Effector CD4-positive, alpha-beta T cell (primary cell): Measurements from ENCODE around the gene TRAPPC1.
A peak's percentile ranks its signal among the peaks of the same experiment; 100 is the strongest.

Experiments used
- DNase-seq: peaks from one replicate; pipeline ENCODE4 v3.0.0-alpha.2; 2020

Gene TRAPPC1

DNA sequence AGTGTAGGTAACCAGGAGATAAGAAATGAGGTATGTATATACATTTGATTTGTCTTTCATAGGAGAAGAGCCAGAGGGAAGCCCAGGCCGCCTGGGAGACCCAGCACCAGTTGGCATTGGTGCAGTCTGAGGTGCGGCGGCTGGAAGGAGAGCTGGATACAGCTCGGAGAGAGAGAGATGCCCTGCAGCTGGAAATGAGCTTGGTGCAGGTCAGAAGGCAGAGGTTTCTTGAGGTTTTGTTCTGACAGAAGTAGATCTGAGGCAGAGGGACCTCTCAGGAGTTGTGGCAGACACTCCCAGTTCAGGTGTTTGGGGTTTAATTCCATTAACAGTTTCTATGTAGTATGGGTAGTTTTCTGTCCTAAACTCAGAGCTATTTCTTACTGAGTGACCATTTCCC is 8.3 kb upstream of the TRAPPC1 start:
- DNase-seq, result no peak

DNA sequence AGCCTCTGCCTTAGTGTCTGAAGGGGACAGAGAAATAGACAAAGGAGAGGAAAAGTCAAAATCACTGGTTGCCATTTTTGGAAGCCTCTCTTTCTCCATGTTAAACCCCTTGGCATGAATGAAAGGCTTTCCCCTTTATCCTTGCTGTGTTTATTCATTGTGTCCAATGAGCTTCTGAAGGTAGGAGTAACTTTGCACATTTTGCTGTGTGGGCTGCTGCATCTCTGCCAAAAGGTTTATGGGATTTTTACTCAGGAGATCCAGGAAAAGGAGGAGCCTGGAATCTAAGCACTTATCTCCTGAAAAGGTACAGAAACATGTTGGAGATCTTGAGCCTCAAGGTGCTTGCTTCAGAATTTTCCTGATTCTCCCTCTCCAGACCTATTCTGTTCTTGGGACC is 4.1 kb upstream of the TRAPPC1 start:
- no peak for DNase-seq

DNA sequence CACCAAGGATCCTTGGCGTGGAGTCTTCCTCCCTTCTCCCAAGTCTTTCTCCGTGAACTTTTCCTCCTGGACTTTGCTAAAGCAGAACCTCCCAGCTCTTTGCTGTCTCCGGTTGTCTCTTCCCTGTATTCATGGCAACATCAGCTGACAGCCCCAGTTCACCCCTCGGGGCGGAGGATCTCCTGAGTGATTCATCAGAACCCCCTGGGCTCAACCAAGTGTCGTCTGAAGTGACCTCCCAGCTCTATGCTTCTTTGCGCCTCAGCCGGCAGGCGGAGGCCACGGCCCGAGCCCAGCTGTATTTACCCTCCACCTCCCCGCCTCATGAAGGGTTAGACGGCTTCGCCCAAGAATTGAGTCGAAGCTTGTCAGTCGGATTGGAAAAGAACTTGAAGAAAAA is 1.2 kb upstream of the TRAPPC1 start:
- DNase-seq, result no peak

DNA sequence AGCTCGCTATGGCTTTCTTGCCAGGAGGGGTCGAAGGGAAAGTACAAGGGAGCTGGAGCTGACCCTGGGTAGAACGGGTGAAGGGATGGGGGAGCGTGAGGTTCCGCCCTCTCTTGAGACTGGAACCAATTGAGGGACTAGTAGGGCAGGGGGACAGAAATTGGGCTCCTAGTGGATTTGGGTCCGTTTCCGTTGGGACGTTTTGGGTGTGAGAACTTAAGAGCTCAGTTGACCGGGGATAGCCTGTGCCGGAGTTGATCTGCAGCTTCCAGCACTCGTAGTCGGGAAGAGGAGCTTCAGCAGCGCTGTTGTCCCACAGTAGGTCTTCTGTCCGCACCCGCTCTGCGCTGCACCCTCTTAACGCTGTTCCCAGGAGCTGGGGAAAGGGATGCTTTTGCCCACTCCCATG is 741 bp upstream of the TRAPPC1 start:
- DNase-seq, result no peak

DNA sequence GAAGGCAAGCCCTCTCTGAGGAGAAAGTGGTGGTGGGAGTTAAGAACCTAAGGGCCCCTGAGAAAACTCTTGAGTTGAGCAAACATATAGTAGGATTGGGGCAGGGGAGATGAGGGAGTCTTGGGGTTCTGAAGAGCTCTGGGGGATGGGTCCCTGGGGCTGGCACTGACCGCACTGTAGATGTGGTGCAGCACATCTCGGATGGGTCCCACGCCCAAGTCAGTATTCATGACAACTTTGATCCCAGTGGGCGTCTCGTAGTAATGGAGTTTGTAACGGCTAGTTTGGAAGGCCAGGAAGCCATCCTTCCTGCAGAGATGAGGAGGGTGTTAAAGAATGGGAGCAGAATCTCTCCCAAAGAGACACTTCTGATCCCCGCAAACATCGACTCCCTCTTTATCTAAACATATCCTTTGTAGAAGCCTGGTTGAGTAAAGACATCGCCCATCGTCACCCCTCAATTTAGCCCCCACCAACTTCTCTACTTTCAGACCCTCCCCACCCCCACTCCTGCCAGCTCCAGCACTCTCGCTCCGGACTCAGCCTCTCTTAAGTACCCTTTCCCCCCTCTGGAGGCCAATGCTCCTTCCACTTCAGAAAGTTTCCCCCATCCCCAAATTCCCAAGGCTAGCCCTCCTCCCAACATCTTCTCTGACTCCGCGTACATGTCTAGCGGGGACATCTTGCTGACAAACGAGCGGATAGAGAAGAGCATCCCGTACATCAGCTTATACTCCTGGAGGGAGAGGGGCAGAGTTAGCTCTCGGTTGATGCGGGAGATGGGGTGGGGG is 710 bp downstream of the TRAPPC1 start:
- no peak for DNase-seq

DNA sequence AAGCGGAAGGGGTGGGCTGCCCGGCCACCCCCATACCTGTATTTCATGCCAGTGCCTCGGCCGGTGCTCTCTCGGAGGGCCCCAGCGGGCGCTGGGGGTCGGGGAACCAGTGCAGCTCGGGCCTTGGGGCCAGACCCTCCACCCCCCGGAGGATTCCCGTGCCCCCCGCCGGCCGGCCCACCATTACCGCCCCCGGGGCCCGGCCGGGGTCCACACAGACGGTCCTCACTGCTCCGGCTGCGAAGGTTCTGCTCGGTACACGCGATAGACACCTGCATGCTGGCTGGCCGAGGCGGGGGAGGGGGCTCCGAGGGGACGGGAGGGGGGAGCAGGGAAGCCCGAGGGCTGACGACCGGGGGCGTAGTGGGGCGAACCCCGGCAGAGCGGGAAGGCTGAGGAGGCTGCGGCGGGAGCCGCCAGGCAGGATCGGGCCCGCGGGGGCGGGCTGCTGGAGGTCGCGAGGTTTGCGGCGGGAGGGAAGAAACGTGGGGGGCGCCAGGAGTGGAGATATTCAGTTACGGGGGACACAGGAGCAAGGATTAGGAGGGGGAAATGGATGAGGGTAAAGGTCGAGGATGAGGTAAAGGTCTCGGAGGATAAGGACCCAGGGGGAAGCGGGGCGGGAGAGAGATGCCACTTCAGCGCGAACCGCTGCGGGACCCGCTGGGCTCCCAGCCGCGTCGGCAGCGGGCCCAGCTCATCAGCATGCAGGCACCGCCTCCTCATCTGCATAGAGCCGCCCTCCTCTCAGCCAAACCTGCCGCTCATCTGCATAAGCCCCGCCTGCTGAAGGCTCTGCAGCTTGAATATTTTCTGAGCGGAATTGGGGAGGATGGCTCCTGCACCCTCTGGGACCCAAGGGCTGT is 2.4 kb downstream of the TRAPPC1 start, which contains the start of gene KCNAB3:
KCNAB3 (minus strand) TSS at position 699 of the 866 bp plus-strand sequence; CDS start at position 278, 421 bp downstream.
- peak; percentile 46 for DNase-seq

DNA sequence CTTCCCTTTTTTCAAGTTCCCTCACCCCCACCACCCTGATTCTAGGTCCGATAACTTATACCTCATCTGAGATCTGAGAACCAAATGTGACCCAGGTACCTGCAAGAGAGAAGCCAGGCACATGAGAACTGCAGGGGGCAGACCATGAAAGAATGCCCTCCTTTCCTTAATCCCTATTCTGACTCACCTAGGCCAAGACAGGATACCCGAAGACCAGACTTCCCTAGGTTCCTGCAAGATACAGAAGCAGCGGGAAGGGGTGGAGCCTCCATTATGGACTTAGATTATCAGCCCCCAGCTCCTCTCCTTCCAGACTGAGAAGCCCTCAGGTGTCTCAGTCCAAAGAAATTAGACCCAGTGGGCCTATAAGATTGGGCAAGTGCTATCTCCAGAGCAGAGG is 4.2 kb downstream of the TRAPPC1 start:
- DNase-seq, result no peak

DNA sequence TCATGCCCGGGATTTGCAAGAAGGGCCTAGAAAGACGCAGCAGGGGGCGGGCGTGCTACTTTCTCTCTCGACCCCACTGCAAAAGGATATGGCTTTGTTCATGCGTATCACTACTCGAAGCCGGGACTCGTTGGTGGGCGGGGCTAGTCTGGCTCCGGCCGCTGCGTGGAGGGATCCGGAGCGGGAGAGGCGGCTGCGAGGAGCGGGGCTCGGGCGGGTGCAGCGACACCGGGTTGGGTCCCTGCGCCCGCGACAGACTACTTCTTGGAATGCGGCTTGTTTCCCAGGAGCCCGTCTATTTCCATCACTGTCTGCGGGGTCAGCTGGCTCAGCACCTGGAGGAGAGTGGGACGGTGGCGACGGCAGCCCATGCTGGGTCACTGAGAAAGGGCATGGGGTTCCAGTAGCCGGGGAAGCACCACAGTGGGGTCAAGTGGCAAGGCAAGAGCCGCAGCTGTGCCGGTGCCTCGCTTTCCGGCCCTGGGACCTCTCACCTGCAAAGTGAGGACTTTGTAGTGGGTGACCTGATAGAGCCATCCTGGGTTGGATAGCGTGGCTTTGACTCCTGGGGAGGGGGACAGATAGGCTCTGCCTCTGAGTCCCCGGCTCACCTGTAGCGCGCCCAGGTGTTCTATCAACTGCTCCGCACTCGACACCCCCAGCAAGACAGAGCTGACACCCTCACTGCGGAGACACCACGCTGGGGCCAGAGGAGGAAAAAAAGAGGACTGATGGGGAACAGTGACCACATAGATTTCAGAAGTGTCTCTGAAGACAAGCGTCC is 8.7 kb downstream of the TRAPPC1 start:
- DNase-seq, result peak; percentile 74

DNA sequence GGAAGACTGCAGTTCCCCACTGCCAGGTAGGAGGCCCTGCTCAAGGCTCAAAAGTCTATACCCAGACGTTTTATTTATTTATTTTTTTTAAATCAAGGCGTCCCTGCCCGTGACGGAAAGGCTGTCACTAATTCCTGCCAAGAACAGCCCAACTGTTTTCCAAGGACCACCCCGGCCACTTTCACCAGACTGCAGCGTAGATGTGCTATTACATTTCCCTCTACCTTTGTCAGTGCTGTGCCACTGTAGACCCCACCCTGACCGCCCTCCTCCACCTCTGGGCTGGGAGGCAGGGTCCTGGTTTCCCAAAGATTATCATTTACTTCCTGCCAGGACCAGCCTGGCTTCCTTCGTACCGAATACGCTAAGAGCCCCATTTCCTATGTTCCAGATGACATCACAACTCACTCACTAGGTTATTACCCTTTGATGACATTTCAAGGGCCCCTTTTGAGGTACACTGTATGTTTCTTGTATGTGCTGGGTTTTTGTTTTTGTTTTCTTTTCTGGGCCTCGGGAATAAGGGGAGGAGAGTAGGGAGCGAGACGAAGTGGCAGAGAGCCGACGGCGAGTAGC is 9.4 kb downstream of the TRAPPC1 start:
- DNase-seq, result no peak

DNA sequence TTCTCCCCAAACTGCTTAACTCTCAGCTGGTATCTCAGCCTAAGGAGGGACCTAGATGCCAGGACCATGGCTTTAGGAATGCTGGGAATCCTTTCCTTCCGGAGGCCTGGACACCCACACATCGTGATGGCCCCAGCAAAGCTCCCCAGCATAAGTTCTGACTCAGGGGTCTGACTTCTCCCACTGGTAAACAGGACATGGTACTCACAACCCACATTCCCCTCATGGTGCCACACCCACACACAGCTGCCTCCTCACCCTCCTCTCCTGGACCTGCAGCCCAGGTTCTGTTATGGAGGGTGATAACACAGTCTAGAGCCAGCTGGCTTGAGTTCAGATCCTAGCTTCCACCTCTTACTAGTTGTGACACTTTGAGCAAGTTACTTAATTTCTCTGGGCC is 14.9 kb downstream of the TRAPPC1 start:
- DNase-seq, result no peak

DNA sequence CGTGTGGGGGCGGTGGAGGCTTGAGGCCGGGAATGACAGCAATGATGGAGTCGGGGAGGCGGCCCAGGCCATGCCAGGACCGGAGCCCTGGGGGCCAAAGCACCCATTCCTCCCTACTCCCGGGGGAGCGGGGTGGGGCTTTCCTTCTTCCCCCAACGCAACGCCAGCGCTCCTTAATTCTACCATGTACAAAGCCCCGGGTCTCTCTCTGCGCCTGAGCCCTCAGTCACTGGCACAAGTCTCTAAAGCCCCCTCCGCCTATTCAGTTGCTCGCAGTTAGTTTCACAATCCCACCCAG is 15.4 kb downstream of the TRAPPC1 start:
- no peak for DNase-seq

DNA sequence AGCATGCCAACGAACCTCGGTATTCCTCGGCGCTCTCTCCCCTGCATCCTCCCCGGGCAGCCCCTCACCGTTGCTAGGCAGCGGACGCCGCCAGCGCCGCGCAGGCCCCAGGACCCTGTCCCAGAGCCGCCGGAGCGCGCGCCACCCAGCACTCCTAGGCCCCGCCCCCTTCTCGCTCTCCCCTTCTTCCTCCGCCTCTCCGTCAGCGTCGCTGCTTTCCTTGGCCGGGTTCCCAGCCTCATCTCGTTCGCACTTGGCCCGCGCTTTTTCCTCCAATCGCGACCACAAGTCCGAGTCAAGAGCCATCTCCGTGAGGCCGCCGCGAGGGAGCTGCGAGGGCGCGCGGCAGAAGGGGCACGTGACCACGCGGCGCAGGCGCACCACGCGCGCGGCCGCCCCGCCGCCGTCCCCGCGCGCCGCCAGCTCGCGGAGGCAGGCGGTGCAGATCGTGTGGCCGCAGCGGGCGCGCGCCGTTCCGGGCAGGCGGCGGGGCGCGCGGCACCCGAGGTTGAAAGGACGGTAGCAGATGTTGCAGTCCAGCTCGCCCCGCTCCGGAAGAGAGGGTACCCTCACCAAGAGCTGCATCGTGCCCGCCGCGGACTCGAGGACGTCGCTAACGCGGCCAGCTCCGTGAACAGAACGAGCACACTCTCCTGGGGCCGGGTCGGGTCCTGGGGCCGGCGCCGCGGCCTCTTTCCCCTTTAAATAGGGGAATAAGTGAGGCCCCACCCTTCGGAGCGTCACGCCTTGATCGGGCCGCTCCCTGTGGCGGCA is 15.9 kb downstream of the TRAPPC1 start, which contains the start of gene RNF227:
RNF227 (minus strand) TSS at position 679 of the 774 bp plus-strand sequence; CDS start at position 585, 94 bp downstream.
- DNase-seq, result peak; percentile 67

DNA sequence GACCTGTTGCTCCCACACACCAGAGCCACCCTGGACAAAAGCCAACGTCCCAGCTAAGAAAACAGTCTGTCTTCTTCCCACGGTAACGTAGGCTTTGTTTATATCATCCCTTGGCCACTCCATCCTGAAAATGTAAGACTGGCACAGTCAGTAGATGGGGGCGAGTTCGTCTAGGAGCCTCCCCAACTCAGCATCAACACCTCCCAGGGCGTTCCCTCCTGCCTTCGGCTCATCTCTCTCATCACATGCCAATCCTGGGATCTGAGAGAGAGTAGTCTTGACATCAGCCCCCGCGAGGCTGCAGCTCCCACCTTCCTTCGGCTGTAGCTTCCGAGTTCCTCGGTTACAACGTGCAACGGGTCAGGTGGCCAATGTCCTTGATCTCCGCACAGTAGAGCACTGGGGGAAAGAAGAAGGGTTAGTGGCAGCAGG is 16.6 kb downstream of the TRAPPC1 start:
- DNase-seq, result no peak

DNA sequence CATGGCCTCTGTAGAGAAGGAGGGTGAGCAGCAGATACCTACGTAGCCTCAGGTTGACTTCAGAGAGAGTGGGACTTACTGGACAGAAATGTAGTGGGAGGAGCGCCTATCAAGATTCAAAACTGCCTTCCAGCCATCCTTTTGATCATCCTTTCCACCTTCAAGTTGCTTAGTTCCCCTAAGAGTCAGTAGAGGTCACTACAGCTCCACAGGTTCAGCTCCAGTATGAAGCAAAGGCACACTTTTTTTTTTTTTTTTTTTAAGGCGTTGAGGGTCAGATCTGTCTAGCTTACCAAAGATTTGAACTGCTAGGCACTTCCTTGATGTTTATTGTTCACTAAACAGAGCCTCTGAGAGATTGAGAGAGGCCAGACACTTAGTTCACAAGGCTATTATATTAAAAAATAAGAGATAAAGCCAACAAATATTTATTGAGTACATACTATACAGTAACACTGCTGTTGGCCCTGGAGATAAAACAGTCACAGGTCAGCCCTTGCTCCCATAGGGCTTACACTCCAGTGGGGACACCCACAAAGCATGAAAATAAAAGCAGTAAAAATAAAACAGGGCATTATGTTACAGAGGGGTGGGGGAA is 18.7 kb downstream of the TRAPPC1 start:
- peak; percentile 38 for DNase-seq

DNA sequence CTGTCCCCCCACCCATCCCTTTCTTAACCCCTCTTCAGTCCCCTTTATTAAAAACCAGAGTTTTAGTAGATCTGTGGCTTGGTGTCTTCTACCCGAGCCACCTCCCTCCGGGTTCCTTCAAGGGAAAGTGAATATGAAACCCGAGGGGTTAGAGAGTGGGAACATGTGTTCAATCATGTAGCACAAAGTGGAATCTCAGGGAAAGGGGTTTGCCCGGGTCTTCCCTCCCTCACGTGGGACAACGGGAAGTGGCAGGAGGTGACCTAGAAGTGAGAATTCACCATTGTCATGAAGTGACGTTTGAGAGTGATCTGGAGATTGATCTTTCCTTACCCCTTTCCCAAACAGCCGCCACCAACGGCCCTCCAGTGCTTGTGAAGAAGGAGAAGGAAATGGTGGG is 20.6 kb downstream of the TRAPPC1 start:
- DNase-seq, result no peak

DNA sequence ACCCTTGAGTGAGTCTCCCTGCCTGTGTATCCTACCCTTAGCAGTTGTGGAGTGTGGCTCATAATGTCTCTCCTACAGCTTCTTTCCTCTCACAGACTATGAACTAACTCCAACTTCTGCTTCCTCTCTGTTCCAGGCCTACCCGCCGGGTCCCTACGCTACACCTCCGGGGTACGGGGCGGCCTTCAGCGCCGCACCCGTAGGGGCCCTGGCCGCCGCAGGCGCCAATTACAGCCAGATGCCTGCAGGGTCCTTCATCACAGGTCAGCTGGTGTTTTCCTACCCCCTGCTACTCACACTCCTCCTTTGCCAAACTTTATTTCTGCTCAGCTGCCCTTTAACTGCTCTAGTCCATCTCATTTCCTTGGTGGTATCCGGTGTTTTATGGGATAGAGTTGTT is 21.0 kb downstream of the TRAPPC1 start:
- no peak for DNase-seq

DNA sequence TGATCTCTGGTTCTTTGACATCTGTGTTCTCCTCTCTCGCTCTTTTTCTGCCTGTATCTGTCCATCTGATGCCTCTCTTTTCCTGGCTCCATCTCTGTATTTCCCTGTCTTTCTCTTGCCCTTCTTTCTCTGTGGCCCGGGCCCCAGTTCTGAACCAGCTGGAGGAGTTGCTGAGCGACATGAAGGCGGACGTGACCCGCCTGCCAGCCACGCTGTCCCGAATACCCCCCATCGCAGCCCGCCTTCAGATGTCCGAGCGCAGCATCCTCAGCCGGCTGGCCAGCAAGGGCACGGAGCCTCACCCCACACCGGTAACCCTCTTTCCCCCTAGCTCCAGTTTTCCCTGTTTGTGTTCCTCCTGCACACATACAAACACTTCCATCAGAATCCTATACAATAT is 21.5 kb downstream of the TRAPPC1 start:
- no peak for DNase-seq

DNA sequence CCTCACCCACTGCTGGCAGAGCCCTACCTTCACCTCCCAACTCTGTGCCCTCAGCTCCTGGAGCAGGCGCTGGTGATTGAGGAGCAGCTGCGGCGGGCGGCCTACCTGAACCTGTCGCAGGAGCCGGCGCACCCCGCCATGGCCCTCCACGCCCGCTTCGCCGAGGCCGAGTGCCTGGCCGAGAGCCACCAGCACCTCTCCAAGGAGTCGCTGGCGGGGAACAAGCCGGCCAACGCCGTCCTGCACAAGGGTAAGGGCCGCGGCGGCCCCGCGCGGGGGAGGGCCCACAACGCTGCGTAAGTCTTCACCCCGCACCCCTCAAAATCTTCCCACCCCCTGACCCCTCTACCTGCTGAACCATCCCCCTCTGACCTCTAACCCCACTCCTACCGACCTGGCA is 22.7 kb downstream of the TRAPPC1 start:
- no peak for DNase-seq

DNA sequence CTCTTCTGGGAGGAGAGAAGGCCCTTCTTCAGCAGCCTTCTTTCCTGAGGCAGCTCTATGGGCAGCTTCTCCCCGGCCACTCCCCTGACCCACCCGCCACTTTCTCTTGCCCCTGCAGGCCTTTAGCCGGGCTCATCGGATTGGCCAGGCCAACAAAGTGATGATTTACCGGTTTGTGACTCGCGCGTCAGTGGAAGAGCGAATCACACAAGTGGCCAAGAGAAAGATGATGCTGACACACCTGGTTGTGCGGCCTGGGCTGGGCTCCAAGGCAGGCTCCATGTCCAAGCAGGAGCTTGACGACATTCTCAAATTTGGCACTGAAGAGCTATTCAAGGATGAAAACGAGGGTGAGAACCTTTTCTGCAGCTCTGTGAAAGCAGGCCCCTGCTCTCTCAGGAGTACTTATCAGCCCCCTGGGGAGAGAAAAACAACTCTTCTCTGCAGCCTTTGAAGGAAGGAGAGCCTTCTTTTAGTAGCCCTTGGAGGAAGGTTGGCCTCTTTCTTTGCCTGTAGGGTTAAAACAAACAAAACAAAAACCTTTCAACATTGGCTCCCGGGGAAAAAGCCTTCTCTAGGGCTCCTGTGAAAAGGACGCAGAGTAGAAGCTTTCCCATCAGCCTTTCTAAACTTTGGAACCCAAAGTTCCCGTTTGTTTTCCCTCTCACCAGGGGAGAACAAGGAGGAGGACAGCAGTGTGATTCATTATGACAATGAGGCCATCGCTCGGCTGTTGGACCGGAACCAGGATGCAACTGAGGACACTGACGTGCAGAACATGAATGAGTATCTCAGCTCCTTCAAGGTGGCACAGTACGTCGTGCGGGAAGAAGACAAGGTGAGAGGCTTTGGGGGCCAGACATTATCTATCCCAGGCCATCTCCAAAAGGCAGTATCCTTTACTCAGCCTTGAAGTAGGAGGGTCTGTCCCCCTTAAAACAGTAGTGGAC is 28.3 kb downstream of the TRAPPC1 start:
- no peak for DNase-seq

DNA sequence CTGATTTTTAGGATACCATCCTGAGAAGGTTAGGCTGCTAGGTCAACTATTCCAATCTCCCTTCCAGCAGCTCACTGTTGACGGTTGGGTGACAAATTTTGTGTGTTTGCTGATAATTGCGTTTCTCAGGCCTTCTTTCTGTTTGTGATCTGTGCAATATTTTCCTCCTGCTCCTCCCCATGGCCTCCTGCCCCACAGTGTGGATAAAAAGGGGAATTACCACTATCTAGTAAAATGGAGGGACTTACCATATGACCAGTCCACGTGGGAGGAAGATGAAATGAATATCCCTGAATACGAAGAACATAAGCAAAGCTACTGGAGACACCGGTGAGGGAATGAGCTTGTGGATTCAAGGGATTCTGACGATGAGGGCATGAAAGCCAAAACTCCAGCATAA is 34.0 kb downstream of the TRAPPC1 start:
- no peak for DNase-seq
